ENCODE data around the gene ERAS. TPM values are rescaled to one million over a fixed set of nuclear protein-coding genes. Genes with fewer than 3 reads are reported as not detected.

ERAS gene, protein sequence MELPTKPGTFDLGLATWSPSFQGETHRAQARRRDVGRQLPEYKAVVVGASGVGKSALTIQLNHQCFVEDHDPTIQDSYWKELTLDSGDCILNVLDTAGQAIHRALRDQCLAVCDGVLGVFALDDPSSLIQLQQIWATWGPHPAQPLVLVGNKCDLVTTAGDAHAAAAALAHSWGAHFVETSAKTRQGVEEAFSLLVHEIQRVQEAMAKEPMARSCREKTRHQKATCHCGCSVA
- total RNA-seq (2014; rRNA removed; shearing (Covaris generic)): not detected in 2 replicates

DNA sequence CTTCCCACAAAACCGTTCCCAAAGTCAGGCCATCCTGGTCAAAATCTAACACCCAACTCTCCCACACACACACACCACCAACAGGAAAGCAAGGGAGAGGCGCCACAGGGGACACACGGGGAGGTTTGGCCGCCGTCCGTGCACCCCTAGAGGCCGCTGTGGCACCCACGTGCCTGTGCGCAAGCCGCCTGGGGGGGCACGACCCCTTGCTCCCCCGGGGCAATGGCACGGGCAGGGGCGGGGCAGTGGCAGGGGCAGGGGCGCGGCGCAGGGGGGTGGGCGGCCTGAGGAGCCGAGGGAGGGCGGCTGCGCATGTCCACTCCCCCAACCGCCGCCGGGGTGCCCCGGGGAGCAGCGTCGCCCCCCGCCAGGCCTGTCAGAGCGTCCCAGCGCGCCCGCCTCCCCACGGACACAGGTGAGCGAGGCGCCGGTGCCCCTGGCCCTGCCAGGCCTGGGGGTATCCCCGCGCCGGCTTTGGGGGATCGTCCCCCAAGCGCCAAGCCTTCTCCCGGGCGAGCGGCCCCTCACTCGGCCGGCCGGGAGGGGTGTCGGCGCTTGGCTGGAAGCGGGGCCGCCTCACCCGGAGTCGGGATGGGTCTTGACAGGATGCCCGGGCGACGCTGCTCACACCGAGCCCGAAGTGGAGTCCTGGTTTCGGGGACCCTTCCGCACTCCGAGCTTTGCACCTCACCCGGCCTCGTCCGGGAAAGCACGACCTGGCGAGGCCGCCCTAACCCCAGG lies at the start of gene ERAS:
ERAS (plus strand) TSS at position 379 of the 741 bp plus-strand sequence. CDS start 2,611 bp downstream, outside the sequence.
- DNase-seq (ENCODE audit: low read depth): no peak

DNA sequence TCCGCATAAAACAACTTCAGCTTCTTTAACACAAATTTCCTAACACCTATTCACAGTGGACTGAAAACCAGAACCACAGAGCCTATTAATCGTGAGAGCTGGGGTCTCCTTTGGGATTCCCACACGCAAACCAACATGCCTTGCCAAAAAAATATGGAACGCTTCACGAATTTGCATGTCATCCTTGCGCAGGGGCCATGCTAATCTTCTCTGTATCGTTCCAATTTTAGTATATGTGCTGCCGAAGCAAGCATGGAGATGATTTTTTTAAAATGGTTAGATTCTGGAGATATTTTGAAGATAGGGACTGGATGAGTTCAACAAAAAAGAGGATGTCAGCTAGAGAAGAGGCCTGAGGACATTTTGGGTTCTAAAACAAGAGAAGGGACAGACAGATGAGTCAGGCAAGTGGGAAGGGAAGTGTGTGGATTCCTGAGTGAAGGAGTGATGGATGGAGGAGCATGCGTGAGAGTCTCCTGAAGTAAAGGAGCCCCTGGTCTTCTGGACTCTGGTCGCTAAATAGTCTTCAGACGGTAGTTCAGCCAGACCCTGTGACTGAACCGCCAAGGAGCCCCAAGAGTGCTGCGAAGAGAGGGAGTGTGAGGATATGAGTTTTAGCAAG lies 49.4 kb upstream of the ERAS start:
- DNase-seq (ENCODE audit: low read depth): no peak

DNA sequence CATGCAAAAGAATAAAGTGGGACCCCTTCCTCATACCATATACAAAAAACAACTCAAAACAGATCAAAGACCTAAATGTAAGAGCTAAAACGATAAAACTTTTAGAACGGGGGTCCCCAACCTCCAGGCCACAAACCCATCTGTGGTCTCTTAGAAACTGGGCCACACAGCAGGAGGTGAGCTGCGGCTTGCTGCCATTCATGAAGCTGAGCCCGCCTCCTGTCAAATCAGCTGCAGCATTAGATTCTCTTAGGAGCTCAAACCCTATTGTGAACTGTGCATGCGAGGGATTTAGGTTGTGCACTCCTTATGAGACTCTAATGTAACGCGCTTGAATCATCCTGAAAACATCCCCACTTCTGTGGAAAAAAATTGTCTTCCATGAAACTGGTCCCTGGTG lies 46.9 kb upstream of the ERAS start:
- no peak for DNase-seq (ENCODE audit: low read depth)

DNA sequence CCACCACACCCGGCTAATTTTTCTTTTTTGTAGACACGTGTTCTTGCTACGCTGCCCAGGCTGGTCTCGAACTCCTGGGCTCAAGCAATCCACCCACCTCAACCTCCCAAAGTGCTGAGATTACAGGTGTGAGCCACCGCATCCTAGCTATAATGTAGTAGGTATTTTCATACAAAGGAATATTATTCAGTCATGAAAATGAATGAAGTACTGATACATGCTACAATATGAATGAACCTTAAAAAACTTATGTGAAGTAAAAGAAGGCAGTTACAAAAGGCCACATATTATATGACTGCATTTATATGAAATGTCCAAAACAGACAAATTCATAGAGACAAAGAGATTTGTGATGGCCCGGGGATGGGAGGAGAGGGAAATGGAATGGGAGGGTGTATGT lies 44.6 kb upstream of the ERAS start:
- DNase-seq (ENCODE audit: low read depth): no peak

DNA sequence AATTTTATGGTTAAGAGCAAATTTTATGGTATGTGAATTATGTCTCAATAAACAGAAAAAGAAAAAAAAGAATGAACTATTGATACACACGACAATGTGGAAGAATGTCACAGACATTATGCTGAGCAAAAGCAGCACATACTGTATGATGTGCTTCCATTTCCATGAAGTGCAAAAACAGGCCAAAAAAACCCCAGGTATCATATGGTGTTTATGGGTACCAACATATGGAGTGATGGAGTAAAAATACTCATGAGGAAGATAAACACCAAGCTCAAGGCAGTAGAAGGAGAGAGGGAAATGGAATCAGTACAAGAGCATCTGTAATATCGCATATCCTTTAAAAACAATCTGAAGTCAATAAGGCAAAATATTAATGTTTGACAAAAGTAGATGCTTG lies 44.1 kb upstream of the ERAS start:
- DNase-seq (ENCODE audit: low read depth): no peak

DNA sequence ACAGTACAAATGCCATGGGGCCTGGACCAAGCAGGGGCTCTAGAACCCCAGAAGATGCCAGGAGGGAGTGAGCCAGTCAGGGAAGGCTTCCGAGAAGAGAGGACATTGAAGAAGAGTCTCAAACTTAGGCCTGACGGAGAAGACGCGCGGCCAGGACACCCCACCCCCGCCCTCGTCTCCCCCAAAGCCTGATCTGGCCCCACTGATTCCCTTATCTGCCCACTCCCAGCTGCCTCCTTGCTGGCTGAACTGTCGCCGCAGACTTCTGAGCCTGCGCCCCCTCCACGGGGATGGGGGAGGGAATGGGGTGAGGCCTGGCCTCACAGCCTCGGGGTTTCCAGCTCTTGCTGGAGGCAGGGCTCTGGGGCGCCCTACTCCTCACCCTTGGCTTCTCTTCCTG lies 43.5 kb upstream of the ERAS start:
- DNase-seq (ENCODE audit: low read depth): no peak

DNA sequence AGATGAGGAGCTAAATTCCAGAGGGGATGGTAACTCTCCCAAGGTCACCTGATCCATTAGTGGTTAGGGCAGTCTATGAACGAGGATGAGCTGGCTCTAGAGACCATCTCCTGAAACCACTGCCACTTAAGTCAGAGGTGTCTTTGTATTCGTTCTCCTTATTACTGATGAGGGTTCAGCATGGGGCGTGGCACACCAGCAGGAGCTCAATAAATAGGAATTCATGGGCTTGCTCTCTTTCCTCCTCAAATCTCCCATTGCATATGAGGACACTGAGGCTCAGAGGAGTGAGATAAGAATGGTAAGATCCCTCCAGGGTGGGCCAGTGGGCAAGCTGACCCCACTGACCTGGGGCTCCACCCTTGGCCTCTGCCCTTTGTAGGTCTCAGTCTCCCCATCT lies 41.6 kb upstream of the ERAS start:
- no peak for DNase-seq (ENCODE audit: low read depth)

DNA sequence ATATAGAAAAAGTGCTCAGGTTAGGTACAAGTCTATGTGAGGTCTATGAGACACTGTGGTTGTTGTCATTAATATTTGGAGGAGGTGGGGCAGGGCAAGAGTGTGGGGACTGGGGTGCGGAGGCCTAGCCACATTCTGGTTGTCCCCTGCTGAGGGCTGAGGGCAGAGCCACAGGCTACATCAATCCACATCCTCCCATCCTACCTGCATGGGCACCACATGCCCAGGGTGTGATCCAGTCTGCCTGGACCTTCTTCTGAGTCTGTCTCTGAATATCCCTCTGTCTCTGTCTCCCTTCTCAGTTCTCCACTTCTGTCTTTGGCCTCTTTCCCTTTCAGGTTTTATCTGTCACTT lies 41.1 kb upstream of the ERAS start:
- no peak for DNase-seq (ENCODE audit: low read depth)

DNA sequence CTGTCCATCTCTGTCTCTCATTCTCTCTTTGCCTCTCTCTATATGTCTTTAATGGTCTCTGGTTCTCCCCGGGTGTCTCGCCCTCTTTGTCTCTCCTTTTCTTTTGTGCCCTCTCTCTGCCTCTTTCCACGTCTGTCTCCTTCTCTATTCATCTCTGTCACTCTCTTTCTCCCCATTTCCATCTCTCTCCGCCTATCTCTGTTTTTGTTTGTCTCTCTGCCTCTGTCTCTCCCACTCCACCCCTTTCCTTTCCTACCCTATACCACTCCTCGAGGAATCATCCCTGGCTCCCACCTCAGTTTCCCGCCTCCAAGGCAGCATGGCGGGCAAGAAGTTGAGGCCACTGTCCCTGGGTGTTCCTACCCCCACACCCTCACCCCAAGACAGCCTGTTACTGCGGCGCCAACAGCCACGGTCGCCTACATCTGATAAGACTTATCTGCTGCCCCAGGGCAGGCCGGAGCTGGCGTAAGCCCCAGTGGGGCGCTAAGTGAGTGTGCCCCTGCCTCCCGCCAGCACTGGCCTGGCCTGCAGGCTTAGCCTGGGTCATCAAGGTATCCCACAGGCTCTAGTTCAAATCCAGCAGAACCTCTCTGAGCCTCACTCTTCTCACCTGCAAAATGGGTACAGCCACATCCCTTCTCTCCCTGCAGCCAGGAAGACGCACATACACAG lies 40.6 kb upstream of the ERAS start:
- DNase-seq (ENCODE audit: low read depth): no peak

DNA sequence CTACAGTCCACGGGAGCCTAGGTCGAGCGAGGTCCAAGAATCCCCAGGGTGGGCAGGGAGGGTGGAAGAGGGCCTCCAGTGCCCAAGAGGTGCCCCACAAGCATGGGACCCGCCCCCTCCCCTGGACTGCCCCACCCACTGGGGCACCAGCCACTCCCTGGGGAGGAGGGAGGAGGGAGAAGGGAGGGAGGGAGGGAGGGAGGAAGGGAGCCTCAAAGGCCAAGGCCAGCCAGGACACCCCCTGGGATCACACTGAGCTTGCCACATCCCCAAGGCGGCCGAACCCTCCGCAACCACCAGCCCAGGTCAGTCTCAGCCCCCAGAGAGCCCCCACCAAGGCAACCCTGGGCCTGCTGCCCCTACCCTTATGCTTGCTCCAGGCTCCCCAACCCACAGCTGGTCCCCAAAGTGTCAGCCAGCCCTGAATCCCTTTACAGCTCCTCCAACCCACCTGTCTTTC lies 39.9 kb upstream of the ERAS start, which contains the start of gene GATA1:
GATA1 (plus strand) TSS at position 250 of the 460 bp plus-strand sequence. CDS start 4,520 bp downstream, outside the sequence.
- DNase-seq (ENCODE audit: low read depth): no peak

DNA sequence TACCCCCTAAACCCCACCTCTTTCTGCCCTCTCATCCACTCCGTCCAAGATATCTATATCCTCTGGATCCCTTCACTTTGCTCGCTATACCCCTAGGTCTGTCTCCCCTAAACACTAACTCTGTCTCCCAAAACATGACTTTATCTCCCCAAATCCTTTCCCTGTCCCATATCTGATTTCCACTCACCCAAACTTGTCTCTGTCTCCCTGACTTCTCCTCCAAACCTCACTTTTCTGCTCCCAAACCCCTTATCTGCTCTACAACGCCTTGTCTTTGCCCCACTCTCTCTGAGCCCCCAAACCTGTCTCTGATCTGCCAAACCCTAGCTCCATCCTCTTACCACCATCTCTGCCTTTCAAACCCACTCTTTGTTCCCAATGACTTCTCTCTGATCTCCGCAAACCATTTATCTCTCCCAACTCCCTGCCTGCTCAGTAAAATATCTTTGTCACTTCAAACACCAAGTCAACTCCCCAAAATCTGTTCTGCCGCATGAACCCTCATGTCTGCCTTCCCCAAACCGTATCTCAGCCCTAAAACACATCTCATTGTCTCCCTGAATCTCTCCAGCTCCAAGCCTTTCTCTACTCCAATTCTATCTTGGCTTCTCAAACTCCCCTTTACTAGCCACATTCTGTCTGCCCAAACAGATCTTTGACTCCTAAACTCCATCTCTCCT lies 39.3 kb upstream of the ERAS start:
- no peak for DNase-seq (ENCODE audit: low read depth)

DNA sequence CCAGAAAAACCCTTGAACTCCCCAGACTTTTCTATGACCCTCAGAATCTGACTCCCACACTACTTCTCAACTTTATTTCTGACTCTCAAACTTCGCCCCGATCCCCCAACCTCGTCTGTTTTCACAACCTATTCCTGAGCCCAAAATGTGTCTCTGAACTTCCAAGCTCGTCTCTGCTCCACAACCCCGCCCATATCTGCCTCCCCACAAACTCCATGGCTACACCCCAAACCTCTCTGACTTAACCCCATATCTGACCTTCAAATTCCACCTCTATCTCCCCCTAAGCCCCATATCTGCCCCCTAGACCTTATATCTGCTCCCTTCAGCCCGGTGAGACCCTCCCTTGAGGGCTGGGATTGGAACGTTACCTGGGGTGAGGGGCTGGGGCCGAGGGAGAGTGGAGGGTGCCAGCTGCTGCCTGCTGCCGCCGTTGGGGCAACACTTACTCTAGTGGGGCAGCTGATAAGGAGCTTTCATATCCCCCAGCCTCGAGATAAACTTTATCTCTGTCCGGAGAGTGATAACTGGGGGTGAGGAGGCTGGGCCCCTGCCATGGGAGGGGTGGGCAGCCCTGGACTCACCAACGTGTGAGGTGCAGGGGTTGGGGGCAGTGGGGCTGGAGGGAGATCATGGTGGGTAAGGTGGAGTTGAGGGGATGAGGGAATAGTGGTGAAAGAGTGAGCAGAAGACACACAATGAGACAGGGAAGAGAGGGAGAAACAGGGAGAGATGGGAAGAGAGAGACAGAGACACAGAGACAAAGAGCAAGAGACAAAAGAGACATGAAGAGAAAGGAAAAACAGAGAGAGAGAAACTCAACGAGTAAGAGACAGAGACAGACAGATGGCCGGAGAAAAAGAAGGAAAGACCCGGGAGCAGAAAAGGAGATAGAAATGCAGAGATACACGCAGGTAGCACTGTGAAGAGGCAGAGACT lies 38.5 kb upstream of the ERAS start:
- no peak for DNase-seq (ENCODE audit: low read depth)

DNA sequence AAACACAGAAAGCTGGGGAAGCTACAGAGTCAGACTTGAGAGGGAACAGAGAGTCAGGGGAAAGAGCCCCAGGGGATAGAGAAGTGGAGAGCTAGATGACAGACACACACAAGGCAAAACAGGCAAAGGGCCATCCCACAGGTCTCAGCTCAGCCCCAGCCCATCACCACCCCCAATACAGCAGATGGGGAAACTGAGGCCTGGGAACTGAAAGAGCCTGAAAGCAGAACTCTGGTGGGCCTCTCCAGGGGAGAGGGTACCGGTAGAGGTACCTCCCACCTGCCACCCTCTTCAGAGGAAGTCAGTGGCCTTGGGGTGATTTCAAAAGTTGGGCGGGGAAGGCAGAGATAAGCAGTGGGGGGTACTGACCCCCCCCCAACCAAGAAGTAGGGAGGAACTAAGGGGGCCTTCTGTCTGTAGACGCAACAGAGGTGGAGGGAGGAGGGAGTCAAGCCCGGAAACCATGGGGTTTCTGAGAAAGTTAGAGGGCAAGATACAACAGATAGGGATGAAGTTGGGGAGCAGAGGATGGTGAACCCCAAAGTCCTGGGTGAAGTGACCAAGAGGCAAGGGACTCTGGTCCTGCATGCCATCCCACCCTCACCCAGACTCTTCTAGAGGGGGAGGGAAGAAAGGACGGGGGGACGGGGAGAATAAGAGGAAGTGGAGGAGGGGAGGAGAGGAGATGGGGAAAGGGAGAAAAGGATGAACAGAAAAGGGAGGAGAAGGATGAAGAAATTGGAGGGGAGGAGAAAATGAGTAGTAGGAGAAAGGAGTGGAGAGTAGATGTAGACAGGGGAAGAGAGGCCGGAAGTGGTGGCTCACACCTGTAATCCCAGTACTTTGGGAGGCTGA lies 36.7 kb upstream of the ERAS start:
- no peak for DNase-seq (ENCODE audit: low read depth)

DNA sequence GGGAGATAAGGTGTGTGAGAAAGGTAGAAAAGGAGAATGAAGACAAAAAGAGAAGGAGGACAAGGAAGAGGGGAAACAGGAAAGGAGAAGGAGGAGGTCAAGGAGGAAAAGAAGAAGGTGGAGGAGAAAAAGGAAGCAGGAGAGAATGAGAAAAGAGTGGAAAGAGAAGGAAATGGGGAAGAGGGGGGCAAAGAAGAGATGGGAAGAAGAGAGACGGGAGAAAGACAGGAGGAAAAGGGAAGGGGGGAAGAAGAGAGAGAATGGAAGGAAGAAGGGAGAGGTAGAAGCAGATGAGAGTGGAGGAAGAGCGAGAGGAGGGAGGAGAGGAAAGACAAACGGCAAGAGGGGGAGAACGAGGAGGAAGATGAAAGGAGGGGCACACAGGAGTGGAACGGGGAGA lies 35.8 kb upstream of the ERAS start:
- no peak for DNase-seq (ENCODE audit: low read depth)

DNA sequence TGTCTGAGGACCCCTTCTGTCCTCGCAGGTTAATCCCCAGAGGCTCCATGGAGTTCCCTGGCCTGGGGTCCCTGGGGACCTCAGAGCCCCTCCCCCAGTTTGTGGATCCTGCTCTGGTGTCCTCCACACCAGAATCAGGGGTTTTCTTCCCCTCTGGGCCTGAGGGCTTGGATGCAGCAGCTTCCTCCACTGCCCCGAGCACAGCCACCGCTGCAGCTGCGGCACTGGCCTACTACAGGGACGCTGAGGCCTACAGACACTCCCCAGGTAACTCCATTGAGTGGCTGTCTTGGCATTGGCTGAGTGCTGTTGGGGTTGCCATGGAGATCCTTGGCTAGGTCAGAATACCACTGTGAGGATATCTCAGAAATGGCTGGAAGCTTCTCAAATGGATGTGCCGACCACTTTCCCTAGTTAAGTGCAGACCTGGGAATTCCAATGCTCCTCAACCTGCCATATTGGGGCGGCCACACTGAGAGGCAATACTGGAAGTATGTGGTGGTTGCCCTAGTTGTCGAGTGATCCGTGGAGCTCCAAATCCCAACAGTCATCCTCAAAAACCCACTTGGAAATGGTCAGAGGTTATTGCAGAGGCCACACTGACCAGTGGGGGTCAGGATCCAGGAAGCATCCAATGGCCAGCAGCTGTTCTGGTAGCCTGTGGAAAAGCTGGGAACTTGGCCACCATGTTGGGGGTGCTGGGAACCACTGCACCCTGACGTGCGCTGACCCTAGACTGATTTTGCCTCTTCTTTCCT lies 35.1 kb upstream of the ERAS start:
- DNase-seq (ENCODE audit: low read depth): no peak

DNA sequence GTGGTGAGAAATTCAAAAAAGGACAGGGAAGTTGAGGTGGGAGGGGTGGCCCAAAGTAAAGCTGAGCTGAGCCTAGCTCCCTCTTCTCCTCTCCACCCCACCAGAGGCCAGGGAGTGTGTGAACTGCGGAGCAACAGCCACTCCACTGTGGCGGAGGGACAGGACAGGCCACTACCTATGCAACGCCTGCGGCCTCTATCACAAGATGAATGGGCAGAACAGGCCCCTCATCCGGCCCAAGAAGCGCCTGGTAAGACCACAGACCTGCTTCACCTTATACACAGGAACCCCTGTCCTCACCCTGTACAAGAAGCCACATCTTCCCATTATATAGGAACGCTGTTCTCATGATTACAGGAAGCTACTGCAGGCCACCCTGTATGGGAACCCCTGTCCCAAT lies 34.1 kb upstream of the ERAS start:
- DNase-seq (ENCODE audit: low read depth): no peak

DNA sequence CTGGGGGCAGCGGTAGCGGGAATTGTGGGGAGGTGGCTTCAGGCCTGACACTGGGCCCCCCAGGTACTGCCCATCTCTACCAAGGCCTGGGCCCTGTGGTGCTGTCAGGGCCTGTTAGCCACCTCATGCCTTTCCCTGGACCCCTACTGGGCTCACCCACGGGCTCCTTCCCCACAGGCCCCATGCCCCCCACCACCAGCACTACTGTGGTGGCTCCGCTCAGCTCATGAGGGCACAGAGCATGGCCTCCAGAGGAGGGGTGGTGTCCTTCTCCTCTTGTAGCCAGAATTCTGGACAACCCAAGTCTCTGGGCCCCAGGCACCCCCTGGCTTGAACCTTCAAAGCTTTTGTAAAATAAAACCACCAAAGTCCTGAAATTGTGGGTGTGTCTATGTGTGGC lies 32.4 kb upstream of the ERAS start:
- DNase-seq (ENCODE audit: low read depth): no peak

DNA sequence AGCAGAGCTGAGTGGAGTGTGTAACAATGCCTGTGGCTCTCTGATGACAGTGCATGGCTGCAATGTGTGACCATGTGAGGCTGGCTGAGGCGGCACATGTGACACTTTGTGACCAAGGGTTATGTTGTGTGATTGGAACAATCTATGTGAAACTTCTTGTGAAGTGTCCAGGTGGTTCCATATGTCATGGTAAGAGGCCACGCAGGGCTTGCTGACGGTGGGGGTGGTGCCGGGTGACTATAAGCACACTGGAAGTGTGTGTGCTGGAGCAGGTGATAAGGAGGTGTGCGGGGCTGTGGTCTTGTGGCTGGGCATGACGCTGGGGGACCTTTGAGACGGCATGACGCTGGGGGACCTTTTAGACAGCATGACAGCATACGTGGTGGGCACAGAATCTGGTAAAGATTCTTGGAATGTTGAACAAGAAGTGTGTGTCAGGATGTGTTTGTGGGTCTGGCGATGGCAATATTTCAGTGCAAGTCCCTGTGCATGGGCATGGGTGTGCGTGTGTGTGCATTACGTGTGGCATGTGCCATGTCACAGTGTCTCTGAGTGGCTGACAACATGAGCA lies 31.9 kb upstream of the ERAS start:
- no peak for DNase-seq (ENCODE audit: low read depth)

Measured in Daoy (cell line).